Type B pancreatic cell (in vitro differentiated cells): Measurements from ENCODE around the gene KIAA0232. TPM values are rescaled to one million over a fixed set of nuclear protein-coding genes. Genes with fewer than 3 reads are reported as not detected.
A peak's percentile ranks its signal among the peaks of the same experiment; 100 is the strongest.
"Not testable (repeated sequence)": the region's sequence is repeated elsewhere in the genome, so short reads cannot be mapped to it uniquely, and the experiment has no call there.

Source experiments
- DNase-seq: peaks from one replicate; pipeline ENCODE4 v3.0.0; 2021; ENCODE audit warnings: mixed read lengths; ENCODE audit not compliant: unreplicated experiment; ENCODE audit errors: extremely low spot score
- H3K27ac Mint-ChIP-seq: 2 replicates; pipeline ENCODE4 v1.8.0; 2021; ENCODE audit warnings: mild to moderate bottlenecking, mixed read lengths
- H3K27me3 Mint-ChIP-seq: 2 replicates; pipeline ENCODE4 v1.8.0; 2021; ENCODE audit warnings: mixed read lengths
- H3K36me3 Mint-ChIP-seq: 2 replicates; pipeline ENCODE4 v1.8.0; 2021; ENCODE audit warnings: mixed read lengths
- H3K4me1 Mint-ChIP-seq: one replicate; pipeline ENCODE4 v1.8.0; 2021; ENCODE audit warnings: mixed read lengths; ENCODE audit not compliant: unreplicated experiment
- H3K4me3 Mint-ChIP-seq: 2 replicates; pipeline ENCODE4 v1.8.0; 2021; ENCODE audit warnings: mild to moderate bottlenecking, mixed read lengths
- H3K9me3 Mint-ChIP-seq: 2 replicates; pipeline ENCODE4 v1.8.0; 2021; ENCODE audit warnings: mixed read lengths
- total RNA-seq: library from RNA; stranded (reverse); gene quantifications from 2 replicates; pipeline ENCODE4 v1.2.1, GENCODE V29; 2021; ENCODE audit warnings: low replicate concordance
- TF ChIP-seq, protein P1 (sequence below): fragments of 200-600 bp; sonication (generic); conservative IDR thresholded peaks from 2 replicates; pipeline ENCODE4 v1.5.0; 2021; ENCODE audit warnings: antibody characterized with exemption, mild to moderate bottlenecking

KIAA0232 gene
- total RNA-seq, 1 donor from 2014 or later = 35.9 TPM

- peaks cover 1% of the 10 kb centered on the region for H3K4me1 Mint-ChIP-seq
- H3K9me3 Mint-ChIP-seq = no peaks in the 10 kb centered on the region
- TF ChIP-seq, protein P1, sequence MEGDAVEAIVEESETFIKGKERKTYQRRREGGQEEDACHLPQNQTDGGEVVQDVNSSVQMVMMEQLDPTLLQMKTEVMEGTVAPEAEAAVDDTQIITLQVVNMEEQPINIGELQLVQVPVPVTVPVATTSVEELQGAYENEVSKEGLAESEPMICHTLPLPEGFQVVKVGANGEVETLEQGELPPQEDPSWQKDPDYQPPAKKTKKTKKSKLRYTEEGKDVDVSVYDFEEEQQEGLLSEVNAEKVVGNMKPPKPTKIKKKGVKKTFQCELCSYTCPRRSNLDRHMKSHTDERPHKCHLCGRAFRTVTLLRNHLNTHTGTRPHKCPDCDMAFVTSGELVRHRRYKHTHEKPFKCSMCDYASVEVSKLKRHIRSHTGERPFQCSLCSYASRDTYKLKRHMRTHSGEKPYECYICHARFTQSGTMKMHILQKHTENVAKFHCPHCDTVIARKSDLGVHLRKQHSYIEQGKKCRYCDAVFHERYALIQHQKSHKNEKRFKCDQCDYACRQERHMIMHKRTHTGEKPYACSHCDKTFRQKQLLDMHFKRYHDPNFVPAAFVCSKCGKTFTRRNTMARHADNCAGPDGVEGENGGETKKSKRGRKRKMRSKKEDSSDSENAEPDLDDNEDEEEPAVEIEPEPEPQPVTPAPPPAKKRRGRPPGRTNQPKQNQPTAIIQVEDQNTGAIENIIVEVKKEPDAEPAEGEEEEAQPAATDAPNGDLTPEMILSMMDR = no peak
- no peak for DNase-seq
- peaks cover 3% of the 10 kb centered on the region for H3K27me3 Mint-ChIP-seq
- no peak overlapping the region for H3K27ac Mint-ChIP-seq
- H3K4me3 Mint-ChIP-seq = no peak overlapping the region
- no peaks in the 10 kb centered on the region for H3K36me3 Mint-ChIP-seq
These were observed 120.0 kb downstream of the KIAA0232 start for GRCh38 chr4:6902318-6903042.

GRCh38 chr4:6905516-6906445 is 123.3 kb downstream of the KIAA0232 start:
- no peaks in the 10 kb centered on the region for H3K9me3 Mint-ChIP-seq
- H3K4me3 Mint-ChIP-seq = no peak overlapping the region
- H3K27ac Mint-ChIP-seq = no peak overlapping the region
- no peak for DNase-seq
- H3K36me3 Mint-ChIP-seq = no peaks in the 10 kb centered on the region
- peaks cover 11% of the 10 kb centered on the region for H3K27me3 Mint-ChIP-seq
- TF ChIP-seq, protein P1 = no peak
- peaks cover 20% of the 10 kb centered on the region for H3K4me1 Mint-ChIP-seq

GRCh38 chr4:6906486-6906885 is 124.0 kb downstream of the KIAA0232 start:
- not testable (repeated sequence) for DNase-seq, H3K4me3 Mint-ChIP-seq, H3K9me3 Mint-ChIP-seq, H3K27ac Mint-ChIP-seq, H3K36me3 Mint-ChIP-seq
- Mint-ChIP-seq H3K27me3 (peaks cover 12% of the 10 kb centered on the region), H3K4me1 (peaks cover 24% of the 10 kb centered on the region)

DNA sequence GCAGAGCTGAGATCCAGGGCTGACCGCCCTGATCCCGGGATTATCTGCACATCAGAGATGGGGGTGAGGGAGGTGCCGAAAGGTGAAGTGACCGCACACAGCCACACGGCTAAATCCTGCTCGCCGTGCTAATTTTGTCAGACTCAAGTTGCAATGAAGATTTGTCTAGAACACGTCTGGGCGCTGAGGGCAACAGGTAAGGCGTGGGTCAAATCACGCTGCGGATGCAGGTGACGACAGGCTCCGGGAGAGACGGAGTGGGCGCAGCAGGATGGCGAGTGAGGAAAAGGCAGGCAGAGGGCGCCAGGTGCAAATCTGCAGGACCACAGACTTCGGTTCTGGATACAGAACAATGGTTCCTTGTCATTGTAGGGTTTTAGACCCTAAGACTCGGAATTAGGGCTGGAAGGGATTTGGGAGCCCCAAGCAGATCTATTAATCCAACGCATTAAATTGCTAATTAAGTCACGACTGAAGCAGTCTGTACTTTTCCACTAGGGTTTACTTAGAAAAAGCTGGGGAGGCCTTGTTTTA is 125.2 kb downstream of the KIAA0232 start:
- no peaks in the 10 kb centered on the region for H3K9me3 Mint-ChIP-seq
- H3K27ac Mint-ChIP-seq = peak overlapping the region; percentile 57
- peaks cover 27% of the 10 kb centered on the region for H3K4me1 Mint-ChIP-seq
- no peak for DNase-seq
- H3K4me3 Mint-ChIP-seq = peak overlapping the region; percentile 75
- no peaks in the 10 kb centered on the region for H3K36me3 Mint-ChIP-seq
- TF ChIP-seq, protein P1 = peak; percentile 55
- peaks cover 12% of the 10 kb centered on the region for H3K27me3 Mint-ChIP-seq

GRCh38 chr4:6908432-6909112 is 126.0 kb downstream of the KIAA0232 start:
- H3K36me3 Mint-ChIP-seq = no peaks in the 10 kb centered on the region
- H3K9me3 Mint-ChIP-seq = no peaks in the 10 kb centered on the region
- H3K4me1 Mint-ChIP-seq = peaks cover 27% of the 10 kb centered on the region
- DNase-seq = no peak
- H3K27me3 Mint-ChIP-seq = peaks cover 12% of the 10 kb centered on the region
- peak overlapping the region; percentile 95 for H3K27ac Mint-ChIP-seq
- peak overlapping the region; percentile 97 for H3K4me3 Mint-ChIP-seq
- TF ChIP-seq, protein P1 = no peak
